BLaER1 (cell line): ENCODE data around the gene TRIML2.

Source experiments
- H3K27ac ChIP-seq: shearing (Covaris generic); formaldehyde crosslinking; 2 replicates; pipeline ENCODE4 v1.8.1; 2022
- H3K27me3 ChIP-seq: shearing (Covaris generic); formaldehyde crosslinking; 2 replicates; pipeline ENCODE4 v1.8.1; 2022
- H3K36me3 ChIP-seq: shearing (Covaris generic); formaldehyde crosslinking; 2 replicates; pipeline ENCODE4 v1.8.1; 2022
- H3K4me1 ChIP-seq: shearing (Covaris generic); formaldehyde crosslinking; 2 replicates; pipeline ENCODE4 v1.8.1; 2022
- H3K4me2 ChIP-seq: shearing (Covaris generic); formaldehyde crosslinking; 2 replicates; pipeline ENCODE4 v1.8.1; 2022
- H3K4me3 ChIP-seq: shearing (Covaris generic); formaldehyde crosslinking; 2 replicates; pipeline ENCODE4 v1.8.1; 2022
- H3K9ac ChIP-seq: shearing (Covaris generic); formaldehyde crosslinking; 2 replicates; pipeline ENCODE4 v1.8.1; 2022
- H3K9me3 ChIP-seq: shearing (Covaris generic); formaldehyde crosslinking; 2 replicates; pipeline ENCODE4 v1.8.1; 2022
- H4K20me1 ChIP-seq: shearing (Covaris generic); formaldehyde crosslinking; 2 replicates; pipeline ENCODE4 v1.8.1; 2022
- Cebpa-rat ChIP-seq: shearing (Covaris generic); IDR thresholded peaks from 2 replicates; pipeline ENCODE4 v1.8.1; 2022

TRIML2 gene

GRCh38 chr4:188043154-188043553 is 66.2 kb downstream of the TRIML2 start:
- Histone ChIP-seq H3K9ac (no peak overlapping the region), H3K4me2 (no peak overlapping the region), H3K4me1 (no peaks in the 10 kb centered on the region), H3K27ac (no peak overlapping the region), H3K36me3 (no peaks in the 10 kb centered on the region), H4K20me1 (no peaks in the 10 kb centered on the region), H3K27me3 (no peaks in the 10 kb centered on the region), H3K9me3 (peaks cover 14% of the 10 kb centered on the region), H3K4me3 (no peak overlapping the region)
- TF ChIP-seq Cebpa-rat: no peak

DNA sequence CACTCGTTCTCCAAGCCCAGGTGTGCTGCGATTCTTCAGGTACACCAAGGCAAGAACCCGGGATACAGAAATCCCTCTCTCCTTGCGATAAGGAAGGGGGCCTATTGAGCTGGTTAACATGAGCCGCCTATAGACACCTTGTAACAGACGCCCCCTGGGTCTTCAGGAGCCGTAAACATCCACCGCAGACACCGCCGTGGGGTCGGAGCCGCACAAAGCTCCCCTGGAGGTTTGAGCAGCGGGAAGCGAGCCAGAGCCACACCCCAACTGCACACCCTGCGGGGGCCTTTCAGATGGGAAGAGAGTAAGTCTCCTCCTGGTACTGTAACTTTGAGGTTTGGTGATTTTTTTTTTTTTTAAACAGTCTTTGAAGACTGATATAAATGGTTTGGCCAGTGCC is 67.2 kb downstream of the TRIML2 start:
- no peak overlapping the region for H3K9ac ChIP-seq
- H3K4me1 ChIP-seq: no peaks in the 10 kb centered on the region
- H3K4me3 ChIP-seq: no peak overlapping the region
- H3K27me3 ChIP-seq: no peaks in the 10 kb centered on the region
- H3K9me3 ChIP-seq: peaks cover 14% of the 10 kb centered on the region
- no peak for TF ChIP-seq Cebpa-rat
- H4K20me1 ChIP-seq: no peaks in the 10 kb centered on the region
- no peak overlapping the region for H3K27ac ChIP-seq
- H3K4me2 ChIP-seq: no peak overlapping the region
- no peaks in the 10 kb centered on the region for H3K36me3 ChIP-seq

DNA sequence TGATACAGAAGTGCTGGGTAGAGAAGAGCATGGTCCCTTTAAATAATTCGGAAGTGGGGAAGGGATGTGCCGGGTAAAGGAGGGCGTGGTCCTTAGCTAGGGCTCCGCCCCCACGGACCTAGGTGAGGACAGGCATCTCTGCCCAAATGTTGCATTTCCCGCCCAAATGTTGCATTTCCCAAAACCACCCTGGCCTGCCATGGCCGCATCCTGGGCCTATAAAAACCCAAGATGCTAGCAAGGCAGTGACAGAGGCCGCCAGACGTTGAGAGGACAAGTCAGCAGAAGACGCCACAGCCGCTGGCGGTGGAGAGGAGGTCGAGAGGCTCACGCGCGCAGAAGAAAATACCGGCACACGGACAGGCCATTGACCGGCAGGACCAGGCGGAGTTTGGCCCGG is 67.7 kb downstream of the TRIML2 start:
- H3K27me3 ChIP-seq: no peaks in the 10 kb centered on the region
- H3K36me3 ChIP-seq: no peaks in the 10 kb centered on the region
- TF ChIP-seq Cebpa-rat: no peak
- no peaks in the 10 kb centered on the region for H3K4me1 ChIP-seq
- peaks cover 14% of the 10 kb centered on the region for H3K9me3 ChIP-seq
- no peak overlapping the region for H3K4me2 ChIP-seq
- H3K9ac ChIP-seq: no peak overlapping the region
- no peak overlapping the region for H3K4me3 ChIP-seq
- H3K27ac ChIP-seq: no peak overlapping the region
- H4K20me1 ChIP-seq: no peaks in the 10 kb centered on the region
